Stimulated activated CD8-positive, alpha-beta memory T cell treated with anti-CD3 and anti-CD28 coated beads, Interleukin-4, amount 100 ng/mL, for 24 hours (primary cell): ENCODE results near the gene HEBP2.
"Not testable (repeated sequence)": the region's sequence is repeated elsewhere in the genome, so short reads cannot be mapped to it uniquely, and the experiment has no call there.

ENCODE experiments used
- DNase-seq: peaks from one replicate; pipeline ENCODE4 v3.0.0-alpha.2; 2020; ENCODE audit warnings: low read depth

Gene HEBP2

GRCh38 chr6:138424004-138424904 lies 20.2 kb downstream of the HEBP2 start:
- DNase-seq: no peak

DNA sequence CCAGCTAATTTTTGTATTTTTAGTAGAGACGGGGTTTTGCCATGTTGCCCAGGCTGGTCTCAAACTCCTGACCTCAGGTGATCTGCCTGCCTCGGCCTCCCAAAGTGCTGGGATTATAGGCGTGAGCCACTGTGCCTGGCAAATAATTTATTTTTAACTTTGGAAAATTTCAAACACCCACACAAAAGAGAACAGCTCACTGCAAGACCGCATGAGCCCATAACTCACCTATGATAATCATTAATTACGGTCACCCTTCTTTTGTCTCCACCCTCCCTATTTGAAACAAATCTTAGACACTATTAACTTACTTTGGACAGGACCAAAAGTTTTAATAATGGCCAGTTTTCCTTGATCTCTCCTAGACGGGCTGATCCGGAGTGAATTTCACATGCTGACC lies 21.2 kb downstream of the HEBP2 start:
- DNase-seq: not testable (repeated sequence)

DNA sequence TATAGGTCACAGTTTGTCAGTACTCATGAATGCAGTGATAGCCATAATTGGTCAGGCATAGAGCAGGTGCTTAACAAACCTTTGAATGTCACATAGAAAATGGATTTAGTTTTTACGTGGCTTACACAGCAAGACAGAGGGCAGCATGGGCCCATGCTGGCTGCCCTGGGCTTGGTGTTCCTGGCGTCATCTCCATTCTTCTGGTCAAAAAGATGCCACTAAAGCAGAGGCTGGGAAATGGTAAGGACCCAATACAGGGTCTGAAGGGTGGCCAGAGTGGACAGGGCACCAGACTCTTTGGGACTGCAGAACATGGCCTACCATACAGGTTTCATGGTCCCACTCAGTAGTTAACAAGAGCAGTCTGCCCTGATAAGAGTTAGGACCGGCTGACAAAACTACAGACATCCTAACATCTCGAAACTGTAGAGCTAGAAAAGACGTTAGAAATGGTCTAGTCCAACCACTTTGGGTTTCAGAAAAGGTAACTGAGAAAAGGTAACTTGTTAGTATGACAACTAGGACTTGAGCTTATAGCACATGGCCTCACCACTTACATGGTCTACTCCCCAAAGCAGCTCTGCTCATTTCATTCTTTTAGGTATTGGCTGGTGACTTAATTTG lies 22.6 kb downstream of the HEBP2 start:
- DNase-seq: no peak

DNA sequence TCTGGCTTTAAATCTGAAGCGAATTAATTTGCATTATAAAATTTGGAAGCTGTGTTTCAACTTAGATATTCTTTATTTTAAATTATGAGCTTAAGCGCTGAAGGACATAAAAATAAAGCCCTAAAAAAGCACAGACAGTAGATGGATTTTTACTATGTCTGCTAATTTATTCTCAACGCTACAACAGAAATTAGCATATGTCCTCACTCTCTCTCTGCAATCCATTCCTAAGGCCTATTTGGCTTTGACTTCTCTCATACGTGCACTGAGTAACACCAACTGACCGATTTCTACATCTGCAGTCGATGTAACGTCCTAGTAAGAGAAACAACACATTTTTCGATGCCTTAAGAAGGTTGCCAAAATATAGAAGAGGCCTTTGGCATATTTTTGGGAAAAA lies 23.7 kb downstream of the HEBP2 start:
- DNase-seq: no peak

DNA sequence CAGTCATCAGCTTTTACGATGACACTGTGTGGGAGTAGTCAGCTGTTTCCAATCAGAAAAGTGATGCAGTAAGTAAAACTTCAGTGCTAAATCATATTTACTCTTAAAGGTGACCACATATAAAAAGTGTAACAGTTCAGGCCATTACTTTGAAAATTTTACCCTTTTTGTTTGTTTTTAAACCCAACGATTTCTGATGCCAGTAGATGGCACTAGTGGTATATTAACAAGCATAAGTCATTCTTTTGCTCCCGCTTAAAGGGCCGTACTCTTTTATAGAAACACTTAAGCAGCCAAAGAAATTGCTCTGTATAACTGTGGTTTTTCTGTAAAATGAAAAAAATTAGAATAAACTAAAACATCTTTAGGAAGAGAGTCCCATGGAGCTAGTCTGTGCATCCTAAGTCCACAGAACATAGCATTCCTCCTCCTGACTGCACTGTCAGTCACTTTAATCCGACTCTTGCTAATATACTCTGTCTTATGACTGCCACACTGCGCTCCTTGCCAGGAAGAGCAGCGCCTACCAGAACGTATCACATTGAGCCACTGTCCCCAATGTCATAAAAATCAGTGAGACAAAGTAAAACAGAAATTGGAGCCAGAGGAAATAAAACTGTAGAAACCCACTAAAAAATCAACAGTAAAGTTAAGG lies 25.0 kb downstream of the HEBP2 start:
- no peak for DNase-seq

GRCh38 chr6:138429761-138430160 lies 25.7 kb downstream of the HEBP2 start:
- DNase-seq: no peak

DNA sequence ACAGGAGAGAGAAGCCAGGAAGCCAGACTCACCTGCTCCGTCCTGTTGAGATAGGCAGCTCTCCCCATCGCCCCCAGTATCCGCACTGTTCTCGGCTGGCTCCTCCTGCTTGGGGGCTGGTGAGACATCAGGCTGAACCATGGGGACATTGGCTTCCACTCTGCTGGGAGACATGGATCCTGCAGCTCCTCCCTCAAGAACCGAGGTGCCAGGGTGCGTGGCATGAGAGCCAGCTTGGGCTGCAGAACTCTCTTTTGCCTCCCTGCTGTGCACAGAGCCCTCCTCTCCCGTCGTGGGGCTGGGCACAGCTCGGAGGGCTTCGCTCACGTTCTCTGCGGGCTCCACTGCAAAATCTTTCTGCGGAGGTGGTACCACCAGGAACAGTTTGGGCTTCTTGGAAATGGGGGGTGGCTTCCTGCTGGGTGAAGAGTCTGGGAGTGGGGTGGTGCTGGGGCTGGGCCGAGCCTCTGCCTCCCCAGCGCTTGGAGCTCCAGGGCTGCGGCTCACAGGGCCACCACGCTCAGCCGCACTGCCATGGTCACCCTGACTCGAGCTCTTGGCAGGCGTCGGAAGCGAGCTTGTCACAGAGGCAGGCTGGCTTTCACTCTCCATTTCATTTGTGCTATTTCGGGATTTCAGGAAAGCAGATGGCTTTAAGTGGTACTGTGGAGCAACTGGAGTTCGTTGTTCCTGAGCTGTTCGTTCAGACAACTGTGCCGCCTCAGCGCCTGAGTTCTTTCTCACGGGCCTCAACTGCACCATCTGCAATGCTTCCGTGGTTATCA lies 26.5 kb downstream of the HEBP2 start:
- DNase-seq: no peak

GRCh38 chr6:138431256-138432062 lies 27.4 kb downstream of the HEBP2 start:
- DNase-seq: no peak

- no peak for DNase-seq
These were observed 28.0 kb downstream of the HEBP2 start for GRCh38 chr6:138432063-138432356.

- DNase-seq: no peak
These were observed 30.1 kb downstream of the HEBP2 start for GRCh38 chr6:138434096-138434495.

GRCh38 chr6:138434925-138435324 lies 30.9 kb downstream of the HEBP2 start:
- DNase-seq: no peak

DNA sequence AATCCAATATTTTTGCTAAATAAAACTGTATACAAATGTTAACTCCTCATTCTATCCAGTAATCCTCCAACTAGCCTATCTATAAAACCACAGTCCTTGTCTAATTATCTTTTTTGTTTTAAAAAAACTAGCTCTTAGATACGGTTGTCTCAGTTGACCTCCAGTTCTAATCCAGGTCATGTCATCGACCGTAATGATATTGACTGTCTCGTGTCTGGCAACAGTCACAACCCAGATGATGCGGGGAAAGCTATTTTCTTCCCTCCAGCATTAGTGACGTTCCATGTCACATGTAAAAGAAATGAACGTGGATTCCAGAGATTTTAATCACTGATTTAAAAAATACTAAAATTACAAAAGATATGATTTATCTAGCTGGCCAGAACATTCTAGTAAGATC lies 35.5 kb downstream of the HEBP2 start:
- DNase-seq: no peak

DNA sequence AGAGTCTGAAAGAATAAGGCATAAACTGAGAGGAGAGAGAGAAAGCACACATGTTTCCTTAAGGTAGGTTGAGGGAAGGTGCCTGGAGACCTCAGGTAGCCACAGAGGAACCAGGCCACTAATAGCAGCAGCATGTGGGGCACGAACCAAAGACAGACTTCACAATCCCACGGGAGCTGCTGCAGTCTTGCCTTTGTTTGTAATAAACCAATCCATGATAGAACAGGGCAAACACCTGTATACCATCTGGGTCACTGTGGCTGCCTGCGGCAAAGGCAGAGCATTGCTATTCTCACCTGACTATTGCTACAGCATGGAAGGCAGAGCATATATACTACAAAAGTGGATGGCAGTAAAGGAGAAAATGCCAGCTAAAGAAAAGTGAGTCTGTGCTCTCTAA lies 36.3 kb downstream of the HEBP2 start:
- DNase-seq: no peak

GRCh38 chr6:138440758-138441357 lies 36.8 kb downstream of the HEBP2 start:
- no peak for DNase-seq

- DNase-seq: no peak
These were observed 37.9 kb downstream of the HEBP2 start for GRCh38 chr6:138441965-138442364.

GRCh38 chr6:138442663-138443062 lies 38.6 kb downstream of the HEBP2 start:
- no peak for DNase-seq

- no peak for DNase-seq
These were observed 40.0 kb downstream of the HEBP2 start for GRCh38 chr6:138443979-138444378.

DNA sequence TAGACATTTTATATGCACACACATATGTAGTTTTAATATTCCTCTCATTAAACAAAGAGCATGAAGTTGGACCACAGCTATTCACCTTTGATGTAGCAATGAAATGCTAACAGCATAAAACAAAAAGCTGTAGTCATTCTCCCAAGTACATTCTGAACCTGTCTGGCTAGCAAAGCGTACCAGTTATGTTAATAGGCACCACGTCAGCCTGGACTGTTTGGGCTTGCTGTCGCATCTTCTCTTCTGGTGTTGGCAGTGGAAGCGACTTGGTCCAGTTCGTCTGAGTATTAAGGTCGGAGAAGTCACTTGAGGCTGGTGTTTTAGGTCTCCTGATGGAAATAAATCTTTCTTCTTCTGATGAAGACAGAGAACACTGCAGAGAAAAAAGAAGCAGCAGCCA lies 42.8 kb downstream of the HEBP2 start:
- no peak for DNase-seq

DNA sequence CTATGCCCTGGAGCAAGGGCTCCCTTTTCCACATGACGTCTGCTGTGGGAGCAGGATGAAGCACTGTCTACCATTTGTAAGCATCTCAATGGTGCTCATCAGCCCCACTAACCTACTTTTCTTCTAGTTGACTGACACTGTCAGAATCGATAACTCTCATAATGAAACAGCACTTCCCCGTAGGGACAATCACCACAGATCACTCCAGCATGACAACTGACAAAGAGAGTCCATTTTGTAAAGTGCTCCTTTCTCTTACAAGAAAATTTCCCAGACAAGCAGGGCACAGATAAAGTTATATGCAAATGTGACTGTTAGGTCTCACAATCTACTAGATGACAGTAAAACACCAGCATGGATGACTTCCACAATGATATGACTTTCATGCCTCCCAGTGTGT lies 46.4 kb downstream of the HEBP2 start:
- no peak for DNase-seq

- DNase-seq: no peak
These were observed 47.0 kb downstream of the HEBP2 start for GRCh38 chr6:138451043-138451442.
